GM19372 (cell line): ENCODE data around the gene SF3A1.

ENCODE experiments used
- ATAC-seq: cut with Tn5 transposase; IDR thresholded peaks from one replicate; pipeline ENCODE4 v1.9.1; 2021; ENCODE audit warnings: mild to moderate bottlenecking, low read depth, moderate library complexity; ENCODE audit not compliant: unreplicated experiment

The SF3A1 gene

GRCh38 chr22:30290342-30291057 lies 66.2 kb downstream of the SF3A1 start:
- no peak for ATAC-seq

DNA sequence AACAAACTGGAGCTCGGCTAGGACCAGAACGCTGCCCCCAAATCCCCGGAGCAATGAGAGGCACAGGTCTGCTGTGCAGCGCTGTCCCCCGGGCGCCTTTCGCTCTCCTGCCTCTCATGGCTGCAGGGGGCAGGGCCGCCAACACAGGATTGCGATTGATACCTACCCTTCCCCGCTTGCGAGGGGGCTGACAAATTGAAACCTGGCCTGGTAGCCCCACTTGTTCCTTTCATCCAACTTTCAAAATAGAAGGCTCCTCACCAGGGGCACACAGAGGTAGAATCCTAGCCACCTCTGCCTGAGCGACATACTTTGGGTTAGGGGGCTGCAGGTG lies 66.7 kb downstream of the SF3A1 start:
- no peak for ATAC-seq

- ATAC-seq: peak; percentile 69
Observed at GRCh38 chr22:30289141-30289979, 67.3 kb downstream of the SF3A1 start, which contains the start of gene CASTOR1. CASTOR1 (minus strand) TSS chr22:30289505; CDS start chr22:30289497, 8 bp downstream.

DNA sequence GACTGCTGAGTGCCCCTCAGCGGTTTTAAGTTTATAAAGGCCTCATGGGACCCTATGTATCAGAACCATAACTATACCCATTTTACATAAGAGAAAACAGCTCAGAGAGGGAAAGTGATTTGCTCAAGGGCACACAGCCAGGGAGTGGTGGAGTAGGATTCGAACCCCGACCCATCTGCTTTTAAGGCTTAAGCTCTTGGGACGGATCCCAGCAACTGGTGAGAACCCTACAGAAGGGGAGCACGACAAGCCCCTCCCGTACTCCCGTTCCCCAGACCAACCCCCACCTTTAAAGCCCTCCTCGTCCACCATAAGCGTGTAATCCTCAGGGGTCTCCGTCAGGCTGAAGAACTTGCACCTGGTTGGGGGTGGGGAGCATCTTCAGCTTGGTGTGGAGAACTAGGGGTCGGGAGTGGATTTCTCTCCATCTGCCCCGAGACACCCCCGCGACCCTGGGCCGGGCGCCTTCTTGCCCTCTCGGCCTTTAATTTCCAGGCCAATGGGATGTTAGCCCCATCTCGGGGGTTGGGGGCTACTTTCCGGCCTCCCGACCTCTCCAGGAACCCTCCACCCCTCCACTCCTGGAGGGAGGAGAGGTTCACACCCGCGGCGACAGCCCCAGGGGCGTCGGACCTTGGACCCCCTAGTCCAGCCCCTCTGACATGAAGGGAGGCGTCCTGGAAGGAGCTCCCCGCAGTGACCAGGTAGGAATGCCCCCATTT lies 68.1 kb downstream of the SF3A1 start:
- no peak for ATAC-seq

DNA sequence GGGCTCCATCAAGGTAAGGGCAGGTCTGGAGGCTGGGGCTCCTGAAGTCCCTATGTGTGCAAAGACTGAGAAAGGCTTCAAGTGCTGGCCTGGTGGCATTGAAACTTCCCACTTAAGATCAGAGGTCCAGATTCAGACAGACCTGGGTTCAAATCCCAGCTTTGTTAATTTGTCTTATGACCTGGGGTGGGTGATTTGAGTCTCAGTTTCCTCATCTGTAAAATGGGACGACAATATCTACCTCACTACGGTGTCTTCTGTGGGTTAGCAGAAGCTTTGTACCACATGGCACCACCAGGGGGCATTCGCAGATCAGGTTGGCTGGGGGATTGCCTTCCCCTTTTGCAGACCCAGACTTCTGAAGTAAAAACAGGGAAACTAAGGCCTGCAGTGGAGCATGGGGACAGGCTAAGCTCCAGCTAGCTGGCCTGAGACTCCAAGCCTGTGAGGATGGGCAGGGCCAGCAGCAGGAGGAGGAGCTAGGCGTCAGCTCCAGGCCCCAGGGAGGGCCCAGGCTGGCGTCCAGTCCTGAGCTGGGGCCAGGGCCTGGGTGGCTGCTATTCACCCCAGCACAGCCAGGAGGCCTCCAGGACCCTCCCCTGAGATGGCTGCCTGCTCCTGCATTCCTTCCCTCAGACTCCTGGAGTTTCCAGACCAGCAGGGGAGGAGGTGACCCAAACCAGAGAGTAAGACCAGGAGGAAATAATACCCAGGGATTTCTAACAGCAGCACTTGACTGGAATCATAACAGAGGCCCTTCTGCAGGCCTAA lies 68.9 kb downstream of the SF3A1 start:
- no peak for ATAC-seq

- ATAC-seq: no peak
Observed at GRCh38 chr22:30286813-30287647, 69.7 kb downstream of the SF3A1 start.

DNA sequence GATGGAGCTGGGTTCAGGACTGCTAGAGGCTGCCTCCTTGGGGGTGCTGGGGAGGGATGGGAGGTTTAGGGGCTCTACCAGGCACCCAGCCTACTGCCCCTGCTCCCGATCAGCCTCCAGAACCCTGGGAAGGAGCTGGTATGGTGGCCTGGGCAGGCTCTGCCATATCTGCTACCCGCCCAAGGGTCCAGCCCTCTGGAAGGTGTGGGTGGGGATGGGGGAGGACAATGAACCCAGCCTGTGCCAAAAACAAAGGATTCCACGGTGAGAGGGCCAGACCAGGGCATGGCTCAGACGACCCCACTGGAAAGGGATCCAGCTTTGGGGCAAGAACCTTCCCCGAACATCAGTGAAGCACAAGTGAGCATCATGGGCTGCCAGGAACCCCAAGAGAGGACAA lies 70.4 kb downstream of the SF3A1 start:
- no peak for ATAC-seq

DNA sequence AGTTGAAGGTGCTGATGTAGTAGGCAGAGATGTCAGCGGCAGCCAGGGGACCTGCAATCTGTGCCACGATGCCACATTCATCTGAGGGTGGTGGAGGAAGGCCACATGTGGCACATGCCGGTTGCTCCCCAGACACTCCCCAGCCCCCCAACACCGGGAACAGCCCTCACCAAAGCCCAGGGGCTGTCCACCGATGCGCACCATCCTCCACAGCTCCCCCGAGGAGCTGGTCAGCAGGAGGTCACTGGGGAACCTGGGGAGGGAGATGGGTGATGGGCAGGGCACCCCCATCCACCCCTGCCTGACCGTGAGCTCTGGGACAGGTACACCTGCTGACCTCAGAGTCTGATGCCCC lies 70.9 kb downstream of the SF3A1 start:
- no peak for ATAC-seq

GRCh38 chr22:30285176-30285845 lies 71.4 kb downstream of the SF3A1 start:
- no peak for ATAC-seq

DNA sequence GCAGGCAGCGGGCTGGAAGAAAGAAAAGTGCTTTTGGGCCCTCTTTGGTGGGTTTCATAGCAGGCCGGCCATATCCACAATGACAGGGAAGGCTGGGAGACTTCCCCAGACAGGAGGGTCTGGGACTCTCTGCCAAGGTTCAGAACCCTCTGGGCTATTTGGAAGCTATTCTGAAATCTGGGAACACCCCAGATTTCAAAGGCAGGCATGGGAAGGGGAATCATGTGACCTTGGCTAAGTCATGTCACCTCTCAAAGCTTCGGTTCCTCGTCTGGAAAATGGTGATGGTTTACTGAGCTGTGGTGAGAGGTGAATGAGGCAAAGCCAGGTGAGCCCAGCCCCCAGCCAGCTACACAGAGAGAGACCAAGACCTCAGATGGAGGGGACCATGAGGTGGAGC lies 72.0 kb downstream of the SF3A1 start:
- no peak for ATAC-seq

DNA sequence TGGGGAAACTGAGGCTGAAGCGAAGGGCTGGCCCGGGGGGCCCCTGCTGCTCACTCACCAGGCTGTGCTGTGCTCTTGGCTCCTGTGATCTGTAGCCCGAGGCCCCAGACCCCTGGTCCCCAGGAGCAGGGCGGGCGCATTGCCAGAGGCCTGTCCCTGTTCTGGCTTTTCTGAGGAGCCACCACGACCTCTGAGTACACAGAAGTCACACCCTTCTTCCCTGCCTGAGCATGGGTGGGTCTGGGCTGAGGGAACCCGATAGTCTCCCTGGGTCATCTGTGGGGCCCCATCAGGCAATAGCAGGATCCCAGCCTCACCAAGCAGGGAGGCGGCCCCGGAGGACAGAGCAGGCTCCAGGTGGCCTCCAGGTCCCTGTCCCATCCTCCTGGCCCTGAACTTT lies 72.5 kb downstream of the SF3A1 start:
- no peak for ATAC-seq

DNA sequence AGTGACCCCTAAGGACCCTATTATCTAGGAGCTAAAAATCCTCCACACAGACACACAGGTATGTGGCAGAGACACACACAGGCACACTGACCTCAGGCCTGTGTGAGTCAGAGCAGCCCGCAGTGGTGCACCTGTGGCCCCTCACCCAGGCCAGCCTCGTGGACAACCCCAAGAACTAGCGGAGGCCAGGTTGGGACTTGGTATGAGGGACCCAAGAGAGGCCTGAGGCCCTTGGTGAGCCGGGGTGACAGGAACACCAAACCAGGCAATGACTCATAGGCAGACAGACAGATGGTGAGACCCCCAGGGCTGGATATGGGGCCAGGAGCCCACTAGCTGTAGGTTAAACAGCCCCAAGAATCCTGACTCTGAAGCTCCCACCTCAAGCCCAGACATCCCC lies 73.4 kb downstream of the SF3A1 start:
- ATAC-seq: no peak

DNA sequence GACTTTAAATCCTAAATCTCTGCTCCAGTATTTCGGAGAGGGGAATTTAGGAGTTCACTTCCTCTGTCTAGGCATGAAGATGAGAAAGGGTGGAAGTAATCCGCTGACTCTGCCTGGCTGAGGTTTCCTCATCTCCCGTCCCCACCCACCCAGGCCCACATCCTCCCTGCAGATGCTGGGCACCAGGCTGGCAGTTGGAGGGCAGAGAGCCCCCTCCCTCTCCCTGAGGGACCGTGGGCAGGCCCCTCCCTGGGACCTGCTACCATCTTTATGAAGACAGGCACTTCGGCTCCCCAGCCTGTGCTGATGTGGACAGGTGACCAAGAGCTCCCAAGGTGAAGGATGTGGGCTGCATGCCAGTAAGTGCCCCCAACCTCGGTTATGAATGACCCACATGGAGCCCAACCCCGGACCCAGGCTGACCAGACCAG lies 74.1 kb downstream of the SF3A1 start:
- ATAC-seq: no peak
